ENCODE data around the gene BACE1-AS.

GRCh38 chr11:117298195-117298594 lies 7.0 kb downstream of the BACE1-AS start:
- TF ChIP-seq CTCF (IDR thresholded peaks at IDR 0.05) (no peak), POLR2A (IDR thresholded peaks at IDR 0.05) (no peak)
